ENCODE data around the gene LYRM4. TPM values are rescaled to one million over a fixed set of nuclear protein-coding genes. Genes with fewer than 3 reads are reported as not detected.

Gene LYRM4
- total RNA-seq, 4 donors from 2014 or later, result 16.9 to 20.9 (median 18.4) TPM

DNA sequence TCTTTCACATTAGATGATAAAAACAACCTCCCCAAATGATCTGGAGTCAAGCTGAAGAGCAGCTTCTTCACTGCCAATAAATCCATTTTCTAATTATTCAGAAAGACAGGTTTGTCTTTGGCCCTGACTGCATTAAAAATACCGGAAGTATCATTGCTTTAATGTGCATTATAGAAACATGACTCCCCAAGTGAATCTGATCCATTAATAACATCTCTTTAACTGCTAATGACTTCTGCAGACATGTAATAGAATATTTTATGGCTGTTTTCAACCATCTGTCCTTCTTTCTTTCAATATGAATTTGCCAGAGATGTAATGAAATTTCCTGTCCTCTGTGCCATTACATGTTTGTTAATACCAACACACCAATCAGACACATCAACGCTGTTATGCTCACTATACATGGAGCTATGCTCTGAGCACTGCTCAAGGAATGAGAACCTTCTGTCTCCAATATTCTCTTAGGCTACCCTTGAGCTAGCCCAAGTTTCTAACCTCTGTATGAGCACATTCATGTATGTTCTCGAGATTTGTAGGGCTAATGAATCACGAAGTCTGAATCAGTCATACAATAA lies 87.8 kb downstream of the LYRM4 start:
- WGBS, result 85% methylated on average over 4 of the region's 4 CpGs
- no peak for DNase-seq (ENCODE audit: extremely low spot score)
- Histone ChIP-seq H3K27me3 (no peaks in the 10 kb centered on the region), H3K9me3 (no peaks in the 10 kb centered on the region), H3K4me3 (no peak overlapping the region), H3K36me3 (no peaks in the 10 kb centered on the region), H3K4me1 (peaks cover 0 to 4% (median 0%) of the 10 kb centered on the region in 4 donors), H3K27ac (replicated peaks in 1 of 4) (no peak overlapping the region)
- intact Hi-C loops (cut with DNase I), result no loop called here
- TF ChIP-seq EP300 (IDR thresholded peaks at IDR 0.05) (no peak), POLR2A (IDR thresholded peaks at IDR 0.05; ENCODE audit: low read depth) (no peak), POLR2AphosphoS5 (IDR thresholded peaks at IDR 0.05) (no peak)
- TF ChIP-seq, protein P1, sequence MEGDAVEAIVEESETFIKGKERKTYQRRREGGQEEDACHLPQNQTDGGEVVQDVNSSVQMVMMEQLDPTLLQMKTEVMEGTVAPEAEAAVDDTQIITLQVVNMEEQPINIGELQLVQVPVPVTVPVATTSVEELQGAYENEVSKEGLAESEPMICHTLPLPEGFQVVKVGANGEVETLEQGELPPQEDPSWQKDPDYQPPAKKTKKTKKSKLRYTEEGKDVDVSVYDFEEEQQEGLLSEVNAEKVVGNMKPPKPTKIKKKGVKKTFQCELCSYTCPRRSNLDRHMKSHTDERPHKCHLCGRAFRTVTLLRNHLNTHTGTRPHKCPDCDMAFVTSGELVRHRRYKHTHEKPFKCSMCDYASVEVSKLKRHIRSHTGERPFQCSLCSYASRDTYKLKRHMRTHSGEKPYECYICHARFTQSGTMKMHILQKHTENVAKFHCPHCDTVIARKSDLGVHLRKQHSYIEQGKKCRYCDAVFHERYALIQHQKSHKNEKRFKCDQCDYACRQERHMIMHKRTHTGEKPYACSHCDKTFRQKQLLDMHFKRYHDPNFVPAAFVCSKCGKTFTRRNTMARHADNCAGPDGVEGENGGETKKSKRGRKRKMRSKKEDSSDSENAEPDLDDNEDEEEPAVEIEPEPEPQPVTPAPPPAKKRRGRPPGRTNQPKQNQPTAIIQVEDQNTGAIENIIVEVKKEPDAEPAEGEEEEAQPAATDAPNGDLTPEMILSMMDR (IDR thresholded peaks at IDR 0.05), result no peak

DNA sequence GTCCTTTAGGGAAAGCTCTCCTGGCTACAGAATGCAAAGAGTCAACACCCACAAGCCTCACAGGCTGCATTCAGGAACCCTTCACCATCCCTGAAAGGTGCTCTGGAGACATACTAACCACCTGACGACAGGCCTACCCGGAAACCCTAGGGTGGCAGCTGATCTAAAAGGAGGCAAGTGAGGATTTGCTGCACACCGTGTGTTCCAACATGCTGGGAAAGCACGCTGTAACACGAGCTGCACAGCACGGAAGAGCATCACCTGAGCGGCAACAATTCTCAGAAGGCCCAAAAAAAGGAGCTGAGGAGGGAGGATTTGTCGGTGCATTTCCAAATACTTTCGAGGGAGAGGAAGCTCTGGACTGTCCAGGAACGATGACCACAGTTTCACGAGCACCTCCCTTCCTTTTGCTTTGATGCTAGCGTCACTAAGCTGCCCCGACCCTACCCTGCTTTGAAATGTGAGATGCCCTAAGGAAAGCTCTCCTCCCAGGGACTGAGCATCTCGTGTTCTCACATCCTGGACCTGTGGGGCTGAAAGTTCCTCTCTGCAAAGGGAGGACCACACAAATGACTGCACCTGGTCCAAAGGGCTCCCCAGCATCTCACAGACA lies 88.6 kb downstream of the LYRM4 start:
- Histone ChIP-seq H3K27ac (replicated peaks in 1 of 4) (no peak overlapping the region), H3K27me3 (no peaks in the 10 kb centered on the region), H3K36me3 (no peaks in the 10 kb centered on the region), H3K9me3 (no peaks in the 10 kb centered on the region), H3K4me3 (no peak overlapping the region), H3K4me1 (peaks cover 0 to 4% (median 0%) of the 10 kb centered on the region in 4 donors)
- WGBS, result 78% methylated on average over 10 of the region's 14 CpGs
- TF ChIP-seq, protein P1 (IDR thresholded peaks at IDR 0.05), result no peak
- no peak for TF ChIP-seq POLR2A (IDR thresholded peaks at IDR 0.05; ENCODE audit: low read depth)
- no peak for TF ChIP-seq EP300 (IDR thresholded peaks at IDR 0.05)
- no peak for TF ChIP-seq POLR2AphosphoS5 (IDR thresholded peaks at IDR 0.05)
- intact Hi-C loops (cut with DNase I), result no loop called here
- no peak for DNase-seq (ENCODE audit: extremely low spot score)

DNA sequence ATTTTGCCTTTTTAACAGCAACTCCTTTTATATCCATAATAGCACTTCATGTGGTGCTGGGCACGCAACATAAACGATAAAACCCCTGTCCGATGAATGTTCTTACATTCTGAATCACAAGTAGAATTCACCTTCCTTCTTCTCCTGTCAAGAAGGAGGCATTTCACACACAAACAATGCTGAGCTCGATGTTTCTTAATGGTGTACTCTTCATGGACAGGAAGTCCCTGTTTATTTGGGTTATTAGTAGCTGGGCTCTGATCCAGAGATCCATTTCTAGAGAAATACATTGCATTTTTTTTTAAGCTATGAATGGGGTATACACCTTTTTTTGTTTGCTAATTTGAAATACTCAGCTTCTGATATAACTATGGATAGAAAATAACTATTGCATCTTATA lies 93.2 kb downstream of the LYRM4 start:
- WGBS, result 64% methylated on average over 4 of the region's 4 CpGs
- no peaks in the 10 kb centered on the region for H3K36me3 ChIP-seq
- no peaks in the 10 kb centered on the region for H3K4me1 ChIP-seq
- TF ChIP-seq POLR2AphosphoS5 (IDR thresholded peaks at IDR 0.05) (no peak), EP300 (IDR thresholded peaks at IDR 0.05) (no peak), POLR2A (IDR thresholded peaks at IDR 0.05; ENCODE audit: low read depth) (no peak)
- TF ChIP-seq, protein P1 (IDR thresholded peaks at IDR 0.05), result no peak
- no peaks in the 10 kb centered on the region for H3K9me3 ChIP-seq
- DNase-seq (ENCODE audit: extremely low spot score), result no peak
- H3K27ac ChIP-seq (replicated peaks in 1 of 4), result no peak overlapping the region
- H3K27me3 ChIP-seq, result no peaks in the 10 kb centered on the region
- H3K4me3 ChIP-seq, result no peak overlapping the region
- intact Hi-C loops (cut with DNase I), result no loop called here

GRCh38 chr6:5164092-5164491 lies 96.7 kb downstream of the LYRM4 start:
- no peak overlapping the region for H3K4me3 ChIP-seq
- no peaks in the 10 kb centered on the region for H3K36me3 ChIP-seq
- no peaks in the 10 kb centered on the region for H3K9me3 ChIP-seq
- H3K27me3 ChIP-seq, result no peaks in the 10 kb centered on the region
- H3K4me1 ChIP-seq, result no peaks in the 10 kb centered on the region
- intact Hi-C loops (cut with DNase I), result no loop called here
- TF ChIP-seq, protein P1 (IDR thresholded peaks at IDR 0.05), result no peak
- TF ChIP-seq EP300 (IDR thresholded peaks at IDR 0.05) (no peak), POLR2A (IDR thresholded peaks at IDR 0.05; ENCODE audit: low read depth) (no peak), POLR2AphosphoS5 (IDR thresholded peaks at IDR 0.05) (no peak)
- DNase-seq (ENCODE audit: extremely low spot score), result no peak
- H3K27ac ChIP-seq (replicated peaks in 1 of 4), result no peak overlapping the region

- Histone ChIP-seq H3K4me1 (no peaks in the 10 kb centered on the region), H3K9me3 (no peaks in the 10 kb centered on the region), H3K4me3 (no peak overlapping the region), H3K27me3 (no peaks in the 10 kb centered on the region), H3K36me3 (no peaks in the 10 kb centered on the region), H3K27ac (replicated peaks in 1 of 4) (no peak overlapping the region)
- intact Hi-C loops (cut with DNase I), result no loop called here
- DNase-seq (ENCODE audit: extremely low spot score), result no peak
- WGBS, result 95% methylated on average over 6 of the region's 6 CpGs
- TF ChIP-seq POLR2AphosphoS5 (IDR thresholded peaks at IDR 0.05) (no peak), POLR2A (IDR thresholded peaks at IDR 0.05; ENCODE audit: low read depth) (no peak), EP300 (IDR thresholded peaks at IDR 0.05) (no peak)
- TF ChIP-seq, protein P1 (IDR thresholded peaks at IDR 0.05), result no peak
These were observed 97.5 kb downstream of the LYRM4 start for GRCh38 chr6:5163247-5163646.

Measured in esophagus muscularis mucosa (tissue), 4 donors.